KOPT-K1 (cell line): ENCODE measurements around the gene PDE9A.
"Not testable (repeated sequence)": the region's sequence is repeated elsewhere in the genome, so short reads cannot be mapped to it uniquely, and the experiment has no call there.

Experiments used
- H3K27ac ChIP-seq: fragments of 200-600 bp; sonication (generic); 2 replicates; pipeline ENCODE4 v1.5.1; 2016; ENCODE audit warnings: antibody characterized with exemption, mild to moderate bottlenecking, low read depth, low read length; ENCODE audit not compliant: poor library complexity, severe bottlenecking
- H3K36me3 ChIP-seq: fragments of 200-600 bp; sonication (generic); 2 replicates; pipeline ENCODE4 v1.5.1; 2017; ENCODE audit warnings: antibody characterized with exemption, mild to moderate bottlenecking, low read length, moderate library complexity; ENCODE audit not compliant: insufficient read depth
- H3K9me3 ChIP-seq: fragments of 200-600 bp; sonication (generic); 2 replicates; pipeline ENCODE4 v1.5.1; 2017; ENCODE audit warnings: antibody characterized with exemption, low read length, mild to moderate bottlenecking; ENCODE audit not compliant: insufficient read depth, poor library complexity, severe bottlenecking

The PDE9A gene

DNA sequence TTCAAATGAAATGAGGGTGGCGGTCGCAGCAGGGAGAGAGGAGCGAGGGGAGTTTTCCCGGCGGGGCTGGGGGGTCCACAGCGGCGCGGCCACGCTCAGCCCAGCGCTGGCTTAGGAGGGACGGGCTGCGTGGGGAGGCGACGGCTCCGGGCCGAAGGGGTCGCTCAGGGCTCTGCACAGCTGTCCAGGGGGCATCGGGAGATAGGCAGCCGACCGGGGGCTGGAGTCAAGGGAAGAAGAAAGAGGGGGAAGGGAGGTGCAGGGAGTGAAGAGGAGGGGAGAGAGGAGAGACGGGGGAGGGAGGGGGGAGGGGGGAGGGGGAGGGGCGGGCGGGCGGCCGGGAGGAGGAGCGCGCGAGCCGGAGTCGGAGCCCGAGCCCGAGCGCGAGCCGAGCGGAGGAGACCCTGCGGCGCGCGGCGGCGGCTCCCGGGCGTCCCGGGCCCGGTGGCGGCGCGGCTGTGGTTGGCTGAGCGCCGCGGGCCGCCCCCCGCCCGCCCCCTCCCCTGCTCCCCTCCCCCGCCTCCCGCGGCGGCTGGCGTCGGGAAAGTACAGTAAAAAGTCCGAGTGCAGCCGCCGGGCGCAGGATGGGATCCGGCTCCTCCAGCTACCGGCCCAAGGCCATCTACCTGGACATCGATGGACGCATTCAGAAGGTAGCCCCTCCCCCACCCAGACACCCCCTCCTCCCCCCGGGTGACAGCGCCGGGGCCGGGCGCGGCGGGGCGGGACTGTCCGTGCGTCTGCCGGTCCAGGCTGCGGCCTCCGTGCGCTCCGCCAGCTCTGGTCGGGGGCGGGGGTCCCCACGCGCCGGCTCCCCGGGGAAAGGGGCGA is at the start of gene PDE9A:
TSS of gene PDE9A (plus strand) at position 391 of the 831 bp plus-strand sequence. CDS start at position 585, 194 bp downstream.
- Histone ChIP-seq H3K27ac (no peak within 1 kb of the TSS), H3K9me3 (no peaks in the 10 kb centered on the region), H3K36me3 (no peaks in the 10 kb centered on the region)

DNA sequence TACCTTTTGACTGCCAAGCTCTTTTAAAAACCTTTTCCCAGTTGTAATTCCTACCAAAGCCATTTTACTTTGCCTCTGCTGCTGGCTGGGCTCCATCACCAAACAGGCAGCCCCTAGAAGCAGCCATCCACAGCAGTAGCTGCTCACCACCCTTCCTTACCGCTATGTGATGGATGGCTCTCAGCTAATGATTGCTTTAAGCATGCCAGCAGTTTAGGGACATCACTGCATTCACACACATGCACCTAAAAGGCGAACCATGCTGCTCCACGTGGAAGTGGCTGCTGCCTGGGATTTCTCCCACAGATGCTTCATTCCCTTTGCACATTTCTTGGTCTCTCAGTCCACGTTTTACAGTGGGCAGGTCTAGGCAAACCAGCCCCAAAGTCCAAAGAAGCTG is 46.3 kb upstream of the PDE9A start:
- no peaks in the 10 kb centered on the region for H3K36me3 ChIP-seq
- peaks cover 11% of the 10 kb centered on the region for H3K9me3 ChIP-seq
- no peak overlapping the region for H3K27ac ChIP-seq

DNA sequence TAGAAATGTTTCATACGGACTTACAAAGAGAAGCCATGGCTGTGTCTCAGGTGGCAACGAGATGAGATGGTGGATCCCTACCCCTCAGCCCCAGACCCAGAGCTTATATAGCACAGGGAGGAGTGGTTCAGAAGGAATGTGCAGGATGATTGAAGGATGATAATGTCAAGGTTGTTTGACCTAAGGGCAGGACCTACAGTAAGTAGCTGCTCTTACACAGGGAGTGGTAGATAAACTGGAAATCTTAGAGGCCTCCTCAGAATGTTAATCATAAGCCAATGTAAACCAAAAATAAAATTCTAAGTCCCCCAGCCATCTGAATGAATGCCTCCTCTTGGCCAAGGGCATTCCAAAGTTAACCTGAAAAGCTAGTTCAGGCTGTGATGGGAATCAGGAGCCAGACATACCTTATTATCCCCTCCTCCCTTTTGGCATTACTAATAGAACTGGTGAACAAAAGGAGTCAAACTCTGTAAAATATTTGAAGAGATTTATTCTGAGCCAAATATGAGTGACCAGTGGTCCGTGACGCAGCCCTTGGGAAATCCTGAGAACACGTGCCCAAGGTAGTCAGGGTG is 45.8 kb upstream of the PDE9A start:
- H3K9me3 ChIP-seq: peaks cover 16% of the 10 kb centered on the region
- no peaks in the 10 kb centered on the region for H3K36me3 ChIP-seq
- H3K27ac ChIP-seq: no peak overlapping the region

DNA sequence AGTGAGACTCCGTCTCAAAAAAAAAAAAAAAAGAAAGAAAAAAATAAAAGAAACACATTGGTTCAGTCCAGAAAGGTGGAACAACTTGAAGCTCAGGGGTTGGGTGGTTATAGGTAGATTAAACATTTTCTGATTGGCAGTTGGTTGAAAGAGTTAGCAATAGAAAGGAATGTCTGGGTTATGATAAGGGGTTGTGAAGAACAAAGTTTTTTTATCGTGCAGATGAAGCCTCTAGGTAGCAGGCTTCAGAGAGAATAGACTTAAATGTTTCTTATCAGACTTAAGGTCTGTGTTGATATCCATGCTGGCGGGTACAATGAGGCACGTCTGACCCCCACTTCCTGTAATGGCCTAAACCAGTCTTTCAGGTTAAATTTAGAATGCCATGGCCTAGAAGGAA is 45.0 kb upstream of the PDE9A start:
- Histone ChIP-seq H3K27ac (no peak overlapping the region), H3K9me3 (peaks cover 16% of the 10 kb centered on the region), H3K36me3 (no peaks in the 10 kb centered on the region)

DNA sequence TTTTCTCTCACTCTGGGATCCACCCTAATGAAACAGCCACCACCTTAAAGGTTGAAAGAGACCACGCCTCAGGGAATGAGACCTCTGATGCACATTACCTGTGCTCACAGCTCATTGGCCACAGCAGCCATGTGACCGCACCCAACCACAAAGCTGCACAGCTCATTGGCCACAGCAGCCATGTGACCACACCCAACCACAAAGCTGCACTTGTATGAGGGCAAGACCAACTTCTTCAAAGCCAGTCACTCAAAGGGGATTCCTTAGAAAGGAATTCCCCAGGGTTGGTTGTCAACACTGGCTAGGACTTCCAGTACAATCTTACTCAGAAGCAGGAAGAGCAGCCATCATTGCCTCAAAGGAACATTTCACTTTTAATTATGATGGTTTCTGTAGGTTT is 43.6 kb upstream of the PDE9A start:
- H3K27ac ChIP-seq: no peak overlapping the region
- H3K36me3 ChIP-seq: no peaks in the 10 kb centered on the region
- H3K9me3 ChIP-seq: peaks cover 8% of the 10 kb centered on the region

DNA sequence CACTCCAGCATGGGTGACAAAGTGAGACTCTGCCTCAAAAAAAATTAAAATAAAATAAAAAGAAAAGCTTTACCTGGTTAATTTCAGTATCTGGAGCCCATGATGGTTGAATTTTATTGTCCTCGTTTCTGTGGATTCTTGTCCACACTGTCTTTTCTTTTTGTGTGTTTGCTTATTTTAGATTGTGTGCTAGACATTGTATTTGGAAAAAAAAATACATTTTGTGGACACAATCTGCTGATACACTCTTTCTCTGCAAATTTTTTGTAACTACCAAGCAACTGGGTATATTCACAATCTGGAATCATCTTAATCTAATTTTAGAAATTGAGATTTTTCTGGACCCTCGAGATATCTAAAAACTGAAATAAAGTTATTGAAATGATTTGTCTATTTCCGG is 41.6 kb upstream of the PDE9A start:
- Histone ChIP-seq H3K27ac (no peak overlapping the region), H3K9me3 (peaks cover 8% of the 10 kb centered on the region), H3K36me3 (no peaks in the 10 kb centered on the region)

DNA sequence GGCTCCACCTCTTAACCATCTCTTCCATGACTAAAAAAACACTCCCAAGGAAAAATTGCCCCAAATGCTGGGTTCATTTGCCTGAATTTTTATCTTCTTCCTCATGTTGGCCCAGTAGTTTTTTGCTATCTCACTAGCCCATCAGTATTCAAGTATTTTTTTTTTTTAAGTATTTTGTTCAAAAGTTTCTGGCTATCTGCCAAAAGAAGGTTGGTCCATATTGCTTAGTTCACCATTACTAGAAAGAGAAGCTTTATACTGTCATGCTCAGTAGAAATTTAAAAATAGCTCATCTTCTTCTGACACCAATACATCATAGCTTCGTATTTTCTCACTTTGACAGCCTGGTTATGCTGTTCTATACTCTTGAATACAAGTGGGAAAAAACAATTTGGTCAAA is 41.0 kb upstream of the PDE9A start:
- H3K27ac ChIP-seq: no peak overlapping the region
- peaks cover 8% of the 10 kb centered on the region for H3K9me3 ChIP-seq
- no peaks in the 10 kb centered on the region for H3K36me3 ChIP-seq

DNA sequence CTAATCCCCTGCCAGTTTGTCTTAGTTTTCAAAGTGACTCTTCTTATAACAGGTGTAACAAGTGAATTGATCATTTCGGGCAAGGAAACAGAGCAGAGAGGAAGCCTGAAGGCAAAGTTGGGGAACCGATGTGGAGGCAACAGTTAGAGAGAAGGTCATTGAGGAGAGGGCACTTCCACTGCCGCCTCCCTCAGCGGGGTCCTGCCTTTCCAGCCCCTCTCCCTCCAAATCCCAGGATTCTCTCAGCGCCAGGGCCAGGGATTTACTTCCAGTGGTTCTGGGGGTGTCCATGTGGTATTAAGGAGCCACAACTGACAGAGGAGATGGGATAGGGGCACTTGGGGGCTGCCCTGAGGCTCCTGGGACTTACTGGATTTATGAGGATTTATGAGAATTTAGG is 39.7 kb upstream of the PDE9A start:
- Histone ChIP-seq H3K27ac (no peak overlapping the region), H3K9me3 (peaks cover 8% of the 10 kb centered on the region), H3K36me3 (no peaks in the 10 kb centered on the region)

DNA sequence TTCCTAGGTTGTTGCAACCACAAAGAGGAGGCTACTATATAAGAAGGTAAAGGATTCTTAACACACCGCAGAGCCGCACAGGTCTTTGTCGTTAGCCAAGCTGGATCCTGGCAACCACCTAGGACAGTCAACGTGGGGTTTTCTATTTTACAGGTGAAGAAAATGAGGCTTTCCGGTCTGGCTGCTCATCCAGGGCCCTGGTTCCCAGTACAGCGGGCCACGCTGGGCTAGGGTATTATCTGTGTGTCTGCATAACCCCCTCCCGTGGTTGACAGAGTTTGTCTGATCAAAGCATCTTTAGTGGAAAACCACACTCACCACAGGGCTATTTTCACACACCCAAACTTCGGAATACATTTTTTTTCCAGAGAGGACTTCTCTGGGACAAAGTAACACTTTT is 39.0 kb upstream of the PDE9A start:
- no peaks in the 10 kb centered on the region for H3K36me3 ChIP-seq
- H3K9me3 ChIP-seq: peaks cover 8% of the 10 kb centered on the region
- no peak overlapping the region for H3K27ac ChIP-seq

DNA sequence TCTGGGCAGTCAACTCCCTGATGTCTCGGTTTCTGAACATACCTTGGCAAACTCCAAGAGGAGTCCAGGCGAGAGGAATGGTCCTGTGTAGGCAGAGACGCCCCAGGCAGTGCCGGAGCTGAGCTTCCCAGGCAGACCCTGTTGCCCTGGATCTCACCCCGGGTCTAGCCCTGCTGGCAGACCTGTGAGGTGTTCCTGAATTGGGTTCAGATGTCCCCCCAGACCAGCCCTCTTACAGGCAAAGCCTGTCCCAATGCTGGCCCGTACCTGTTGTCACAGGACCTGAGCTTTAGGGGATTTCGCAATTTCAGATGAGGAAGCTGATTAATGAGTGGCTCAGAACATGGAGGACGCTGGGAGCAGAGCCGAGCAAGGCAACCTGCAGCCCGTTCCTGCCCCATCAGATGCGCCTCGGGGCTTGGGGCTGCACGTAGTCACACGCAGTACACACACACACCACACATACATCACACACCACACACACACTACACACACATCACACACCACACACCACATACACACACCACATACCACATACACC is 38.5 kb upstream of the PDE9A start:
- no peak overlapping the region for H3K27ac ChIP-seq
- H3K9me3 ChIP-seq: peaks cover 8% of the 10 kb centered on the region
- H3K36me3 ChIP-seq: no peaks in the 10 kb centered on the region

DNA sequence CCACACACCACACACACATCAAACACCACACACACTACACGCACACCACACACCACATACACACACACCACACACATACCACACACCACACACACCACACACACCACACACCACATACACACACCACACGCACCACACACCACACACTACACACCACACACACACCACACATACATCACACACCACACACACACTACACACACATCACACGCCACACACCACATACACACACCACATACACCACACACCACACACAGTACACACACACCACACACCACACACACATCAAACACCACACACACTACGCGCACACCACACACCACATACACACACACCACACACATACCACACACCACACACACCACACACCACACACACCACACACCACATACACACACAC is 38.0 kb upstream of the PDE9A start:
- not testable (repeated sequence) for H3K36me3 ChIP-seq, H3K27ac ChIP-seq, H3K9me3 ChIP-seq

DNA sequence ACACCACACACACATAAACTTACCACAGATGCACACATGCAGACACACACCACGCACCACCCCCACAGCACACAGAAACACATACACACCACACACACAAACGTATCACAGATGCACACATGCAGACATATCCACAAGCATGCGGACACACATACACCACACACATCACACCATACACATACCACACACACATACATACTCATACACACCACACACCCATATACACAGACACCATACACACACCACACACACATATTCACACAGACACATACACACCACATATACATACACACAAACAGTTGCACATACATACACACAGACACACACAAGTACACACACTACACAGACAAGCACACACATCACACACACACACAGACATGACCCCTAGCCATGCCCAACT is 37.5 kb upstream of the PDE9A start:
- Histone ChIP-seq H3K36me3 (no peaks in the 10 kb centered on the region), H3K27ac (no peak overlapping the region), H3K9me3 (peaks cover 8% of the 10 kb centered on the region)

DNA sequence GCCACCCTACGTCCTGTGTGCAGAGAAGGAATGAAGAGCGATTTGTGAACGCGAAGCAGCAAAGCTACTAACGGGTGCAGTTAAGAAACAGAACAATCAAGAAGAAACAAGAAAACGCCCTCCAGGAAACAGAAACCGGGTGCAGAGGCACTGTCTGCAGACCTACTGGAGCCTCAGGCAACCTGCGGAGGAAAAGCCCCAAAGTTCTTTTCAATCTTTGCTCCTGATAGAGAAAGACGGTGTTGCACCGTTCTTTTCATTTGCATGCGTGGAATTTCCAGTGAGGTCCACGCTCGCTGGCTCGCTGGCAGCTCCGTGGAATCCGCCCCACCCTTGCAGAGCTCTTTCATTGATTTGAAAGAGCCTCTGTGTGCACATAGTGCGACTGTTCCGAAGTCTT is 37.0 kb upstream of the PDE9A start:
- Histone ChIP-seq H3K27ac (no peak overlapping the region), H3K36me3 (no peaks in the 10 kb centered on the region), H3K9me3 (peaks cover 8% of the 10 kb centered on the region)

DNA sequence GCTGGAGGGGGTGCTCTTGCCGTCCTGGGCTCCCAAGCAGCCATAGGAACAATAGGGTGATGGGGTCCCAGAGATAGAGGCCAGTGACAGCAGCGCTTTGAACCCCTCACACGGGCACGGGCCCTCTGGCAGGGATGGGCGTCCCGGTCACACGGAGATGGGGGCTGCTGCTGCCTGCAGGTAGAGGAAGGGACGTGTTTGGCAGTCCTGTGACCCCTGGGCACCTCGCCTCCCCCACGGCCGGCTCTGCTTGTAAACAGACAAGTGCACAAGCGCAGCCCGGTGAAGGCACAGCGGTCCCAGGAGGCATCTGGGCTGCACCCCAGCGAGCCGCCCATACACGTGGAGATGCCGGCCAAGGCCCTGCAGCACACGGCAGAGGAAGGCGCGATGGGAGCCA is 36.5 kb upstream of the PDE9A start:
- peaks cover 6% of the 10 kb centered on the region for H3K9me3 ChIP-seq
- H3K27ac ChIP-seq: no peak overlapping the region
- no peaks in the 10 kb centered on the region for H3K36me3 ChIP-seq

DNA sequence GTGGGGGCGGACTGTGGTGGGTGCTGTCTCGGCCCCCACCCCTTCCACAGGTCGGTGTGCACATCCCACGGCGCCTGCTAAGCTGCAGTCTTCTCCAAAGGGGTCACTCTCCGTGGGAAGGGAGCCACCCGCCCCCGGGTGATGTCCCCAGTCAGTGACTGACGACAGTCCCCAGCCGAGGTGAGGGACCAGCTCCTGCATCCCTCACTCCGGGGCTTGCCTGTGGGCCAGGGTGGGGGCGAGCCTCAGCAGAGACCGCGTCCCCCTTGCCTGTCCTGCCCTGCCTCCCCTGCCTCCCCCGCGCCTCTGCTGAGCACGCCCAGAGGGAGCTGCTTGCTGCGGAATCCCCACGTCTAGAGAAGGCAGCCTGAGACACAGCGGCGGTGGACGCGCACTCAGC is 35.9 kb upstream of the PDE9A start:
- no peaks in the 10 kb centered on the region for H3K36me3 ChIP-seq
- H3K27ac ChIP-seq: no peak overlapping the region
- H3K9me3 ChIP-seq: peaks cover under 1% of the 10 kb centered on the region

DNA sequence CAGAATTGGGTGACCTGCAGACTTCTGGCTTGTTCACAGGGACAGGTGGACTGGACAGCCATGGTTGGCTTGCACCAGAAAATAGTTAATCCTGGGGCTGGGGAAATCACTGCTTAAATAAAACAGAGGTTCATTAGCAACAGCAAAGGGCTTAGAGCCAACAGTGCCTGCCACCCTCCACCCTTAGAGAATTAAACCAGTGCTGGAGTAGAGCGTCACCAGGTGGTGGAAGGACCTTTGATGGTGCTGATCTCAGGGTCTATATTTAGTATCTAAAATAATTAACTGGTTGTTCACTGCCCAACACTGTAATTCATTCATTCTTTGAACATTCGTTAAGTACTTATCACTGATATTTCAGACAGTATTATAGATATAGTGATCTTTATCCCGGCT is 34.7 kb upstream of the PDE9A start:
- Histone ChIP-seq H3K27ac (no peak overlapping the region), H3K9me3 (no peaks in the 10 kb centered on the region), H3K36me3 (no peaks in the 10 kb centered on the region)
